Fibroblast of mammary gland (primary cell): Measurements from ENCODE around the gene ZMYND11.
"Not testable (repeated sequence)": the region's sequence is repeated elsewhere in the genome, so short reads cannot be mapped to it uniquely, and the experiment has no call there.

Experiments
- DNase-seq: peaks from one replicate; pipeline ENCODE4 v3.0.0-alpha.2; 2010; ENCODE audit warnings: low read depth
- H3K4me3 ChIP-seq: 2 replicates; pipeline ENCODE4 v1.5.1; 2011; ENCODE audit warnings: low read depth, mild to moderate bottlenecking, low read length, moderate library complexity; ENCODE audit not compliant: control insufficient read depth
- TF ChIP-seq, protein P1 (sequence below): conservative IDR thresholded peaks from 2 replicates; pipeline ENCODE4 v1.5.1; 2011; ENCODE audit warnings: low read depth, low read length, inconsistent platforms; ENCODE audit not compliant: control insufficient read depth, insufficient read depth

ZMYND11 gene

DNA sequence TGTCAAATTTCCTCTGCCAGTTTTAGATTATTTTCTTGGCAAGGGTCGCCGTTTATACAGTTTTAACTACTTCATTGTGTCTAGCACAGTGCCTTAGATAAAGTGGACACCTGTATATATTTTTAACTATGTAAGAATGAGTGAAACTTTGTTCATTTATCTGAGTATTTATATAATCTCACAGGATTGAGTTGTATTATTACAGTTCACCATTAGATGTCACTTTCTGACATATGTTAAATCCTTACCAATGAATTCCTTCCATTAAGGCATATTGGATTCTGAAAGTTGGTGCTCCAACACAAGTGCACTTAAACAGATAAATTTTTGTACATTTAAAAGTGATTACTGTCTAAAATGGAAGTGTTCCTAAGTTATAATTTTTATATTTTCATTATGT lies 43.0 kb downstream of the ZMYND11 start:
- TF ChIP-seq, protein P1, sequence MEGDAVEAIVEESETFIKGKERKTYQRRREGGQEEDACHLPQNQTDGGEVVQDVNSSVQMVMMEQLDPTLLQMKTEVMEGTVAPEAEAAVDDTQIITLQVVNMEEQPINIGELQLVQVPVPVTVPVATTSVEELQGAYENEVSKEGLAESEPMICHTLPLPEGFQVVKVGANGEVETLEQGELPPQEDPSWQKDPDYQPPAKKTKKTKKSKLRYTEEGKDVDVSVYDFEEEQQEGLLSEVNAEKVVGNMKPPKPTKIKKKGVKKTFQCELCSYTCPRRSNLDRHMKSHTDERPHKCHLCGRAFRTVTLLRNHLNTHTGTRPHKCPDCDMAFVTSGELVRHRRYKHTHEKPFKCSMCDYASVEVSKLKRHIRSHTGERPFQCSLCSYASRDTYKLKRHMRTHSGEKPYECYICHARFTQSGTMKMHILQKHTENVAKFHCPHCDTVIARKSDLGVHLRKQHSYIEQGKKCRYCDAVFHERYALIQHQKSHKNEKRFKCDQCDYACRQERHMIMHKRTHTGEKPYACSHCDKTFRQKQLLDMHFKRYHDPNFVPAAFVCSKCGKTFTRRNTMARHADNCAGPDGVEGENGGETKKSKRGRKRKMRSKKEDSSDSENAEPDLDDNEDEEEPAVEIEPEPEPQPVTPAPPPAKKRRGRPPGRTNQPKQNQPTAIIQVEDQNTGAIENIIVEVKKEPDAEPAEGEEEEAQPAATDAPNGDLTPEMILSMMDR, result peak; percentile 36
- H3K4me3 ChIP-seq, result no peak overlapping the region
- DNase-seq, result peak; percentile 64

DNA sequence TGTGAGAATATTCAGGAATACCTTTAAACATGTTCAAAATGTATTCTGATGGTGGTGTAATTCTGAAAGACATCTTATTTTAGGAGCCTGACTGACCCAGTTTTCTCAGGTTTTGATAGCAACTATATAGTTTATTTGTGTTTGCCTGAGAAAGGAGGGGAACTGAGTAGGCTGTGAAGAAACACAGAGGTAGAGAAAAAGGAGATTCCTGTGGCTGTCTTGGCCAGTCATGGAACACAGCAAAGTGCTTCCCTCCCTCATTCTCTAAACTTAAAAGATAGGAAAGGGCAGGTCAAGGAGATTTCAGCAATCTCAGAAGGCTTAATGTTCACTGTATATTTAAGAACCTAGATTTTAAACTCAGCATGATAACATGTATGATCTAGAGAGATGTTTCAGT lies 43.5 kb downstream of the ZMYND11 start:
- DNase-seq, result no peak
- TF ChIP-seq, protein P1, result no peak
- H3K4me3 ChIP-seq, result no peak overlapping the region

DNA sequence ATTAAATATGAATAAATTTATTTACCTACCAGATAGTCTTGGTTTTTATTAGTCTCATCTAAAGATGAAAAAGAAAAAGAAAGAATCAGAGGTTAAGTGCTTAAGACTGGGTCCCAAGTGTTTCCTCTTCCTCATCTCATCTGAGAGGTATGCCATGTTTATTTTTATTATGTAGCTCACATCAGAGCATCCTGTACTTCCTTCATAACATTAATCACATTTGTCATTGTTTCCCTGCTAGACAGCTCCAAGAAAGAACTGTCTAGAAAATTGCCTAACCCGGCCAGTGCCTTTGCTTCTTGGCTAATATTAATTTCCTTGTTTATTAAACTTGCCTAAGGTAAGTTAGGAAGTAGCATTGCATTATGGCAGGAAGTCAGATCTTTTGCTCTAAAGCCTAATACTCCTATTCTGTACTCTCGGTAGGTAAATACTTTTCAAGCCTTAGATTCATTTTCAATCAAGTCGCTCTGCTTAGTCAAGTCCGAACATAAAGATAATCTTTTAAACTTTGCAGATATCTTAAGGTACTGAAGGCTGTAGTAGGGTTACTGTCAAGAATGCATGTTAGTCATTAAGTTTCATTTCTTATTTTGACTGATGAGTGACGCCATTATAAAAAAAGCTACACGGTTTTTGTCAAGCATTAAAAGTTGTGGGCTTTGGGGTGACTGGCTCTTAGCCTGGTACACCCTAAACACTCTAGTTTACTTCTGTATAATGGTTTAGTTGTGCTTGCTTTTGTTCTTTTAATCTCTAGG lies 47.4 kb downstream of the ZMYND11 start:
- TF ChIP-seq, protein P1, result no peak
- DNase-seq, result peak; percentile 55
- H3K4me3 ChIP-seq, result no peak overlapping the region

DNA sequence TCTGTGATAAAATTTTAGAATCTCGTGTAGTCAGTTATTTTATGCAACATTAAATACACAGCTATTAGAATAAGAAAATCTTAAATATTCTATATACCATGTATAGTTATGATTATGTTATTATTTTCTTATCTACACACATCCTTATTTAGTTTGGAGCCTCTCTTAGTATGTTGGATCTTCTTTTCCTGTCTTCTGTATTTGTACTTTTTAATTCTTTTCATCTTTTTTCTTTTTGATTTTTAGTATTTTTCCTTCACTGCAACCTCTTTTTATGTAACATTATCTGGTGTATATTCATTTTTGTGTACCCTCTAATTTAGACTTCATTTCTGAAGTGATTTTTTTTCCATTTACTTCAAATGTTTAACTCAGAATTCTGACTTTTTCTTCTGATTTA lies 48.9 kb downstream of the ZMYND11 start:
- TF ChIP-seq, protein P1, result no peak
- no peak for DNase-seq

DNA sequence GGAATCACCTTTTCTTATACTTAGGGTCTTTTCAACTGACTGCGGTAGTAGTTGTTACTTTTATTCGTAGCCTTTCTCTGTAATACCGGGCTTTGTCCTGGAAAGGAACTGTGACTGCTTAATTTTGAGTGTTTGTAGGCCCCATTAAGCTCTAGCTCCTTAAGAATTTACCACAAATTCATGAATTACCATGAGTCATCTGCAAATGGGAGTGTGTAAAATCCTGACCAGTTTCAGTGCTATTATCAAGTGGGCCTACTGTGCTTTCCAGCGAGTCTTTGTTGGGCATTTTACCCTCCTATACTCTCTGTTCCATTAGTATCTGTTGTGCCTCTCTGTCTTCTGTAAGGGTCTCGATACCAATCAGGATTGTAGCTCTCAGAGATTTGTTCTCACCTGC lies 49.7 kb downstream of the ZMYND11 start:
- H3K4me3 ChIP-seq, result no peak overlapping the region
- peak; percentile 46 for DNase-seq
- TF ChIP-seq, protein P1, result no peak

More for the DNA sequence above, 48.9 kb downstream of the ZMYND11 start:
- H3K4me3 ChIP-seq, result no peak overlapping the region

DNA sequence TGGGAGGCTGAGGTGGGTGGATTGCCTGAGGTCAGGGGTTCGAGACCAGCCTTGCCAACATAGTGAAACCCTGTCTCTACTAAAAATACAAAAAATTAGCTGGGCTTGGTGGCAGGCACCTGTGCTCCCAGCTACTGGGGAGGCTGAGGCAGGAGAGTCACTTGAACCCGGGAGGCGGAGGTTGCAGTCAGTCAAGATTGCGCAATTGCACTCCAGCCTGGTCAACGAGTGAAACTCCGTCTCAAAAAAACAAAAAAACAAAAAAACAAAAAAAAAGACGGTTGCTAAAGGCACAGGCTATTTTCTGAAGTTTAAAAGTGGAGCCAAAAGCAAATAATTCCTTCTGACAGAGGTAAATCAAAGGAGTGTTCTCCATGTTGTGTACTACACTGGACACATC lies 50.3 kb downstream of the ZMYND11 start:
- DNase-seq, result not testable (repeated sequence)

DNA sequence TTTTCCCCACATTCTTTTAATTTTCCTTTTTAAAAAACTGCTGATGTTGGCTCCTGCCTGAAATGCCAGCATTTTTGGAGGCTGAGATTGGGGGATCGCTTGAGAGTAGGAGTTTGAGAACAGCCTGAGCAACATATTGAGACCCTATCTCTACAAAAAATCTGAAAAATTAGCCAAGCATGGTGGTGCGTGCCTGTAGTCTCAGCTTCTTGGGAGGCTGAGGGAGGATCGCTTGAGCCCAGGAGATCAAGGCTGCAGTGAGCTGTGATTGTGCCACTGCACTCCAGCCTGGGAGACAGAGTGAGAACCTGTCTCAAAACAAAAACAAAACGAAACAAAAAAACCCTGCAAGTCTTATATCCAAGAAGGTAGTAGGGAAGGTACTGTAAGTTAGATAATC lies 51.7 kb downstream of the ZMYND11 start:
- TF ChIP-seq, protein P1, result no peak
- no peak for DNase-seq
- H3K4me3 ChIP-seq, result no peak overlapping the region

More for the DNA sequence above, 50.3 kb downstream of the ZMYND11 start:
- not testable (repeated sequence) for H3K4me3 ChIP-seq
